ENCODE measurements around the gene DOCK1. TPM values are rescaled to one million over a fixed set of nuclear protein-coding genes. Genes with fewer than 3 reads are reported as not detected.

DOCK1 gene
- total and polyA plus RNA-seq, 5 experiments from 2014 or later = not detected

DNA sequence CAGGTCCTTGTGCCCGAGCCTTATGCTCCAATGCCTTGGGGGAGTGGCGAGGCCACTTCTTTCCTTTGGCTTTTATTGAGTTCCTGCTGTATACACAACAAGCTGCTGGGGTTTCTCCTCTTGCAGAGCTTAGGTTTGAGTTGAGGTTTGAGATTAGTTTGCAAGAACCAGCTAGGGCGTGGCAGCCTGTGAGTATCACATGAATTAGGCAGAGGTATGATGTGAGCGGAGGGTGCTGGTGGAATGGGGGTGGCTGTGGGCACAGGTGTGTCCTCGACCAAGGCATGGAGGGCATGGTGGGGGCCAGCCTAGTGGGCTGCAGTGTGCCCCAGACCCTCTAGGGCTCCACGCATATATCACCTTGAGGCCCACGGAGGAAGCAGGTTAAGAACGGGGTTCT lies 123.3 kb downstream of the DOCK1 start:
- H3K27me3 Mint-ChIP-seq = no peaks in the 10 kb centered on the region
- no peak overlapping the region for H3K4me3 Mint-ChIP-seq
- DNase-seq (no peak), ATAC-seq (no peak)
- no peaks in the 10 kb centered on the region for H3K9me3 Mint-ChIP-seq
- POLR2A ChIA-PET = no interaction called here
- H3K27ac Mint-ChIP-seq = no peak overlapping the region
- no peaks in the 10 kb centered on the region for H3K4me1 Mint-ChIP-seq
- H3K36me3 Mint-ChIP-seq = no peaks in the 10 kb centered on the region

DNA sequence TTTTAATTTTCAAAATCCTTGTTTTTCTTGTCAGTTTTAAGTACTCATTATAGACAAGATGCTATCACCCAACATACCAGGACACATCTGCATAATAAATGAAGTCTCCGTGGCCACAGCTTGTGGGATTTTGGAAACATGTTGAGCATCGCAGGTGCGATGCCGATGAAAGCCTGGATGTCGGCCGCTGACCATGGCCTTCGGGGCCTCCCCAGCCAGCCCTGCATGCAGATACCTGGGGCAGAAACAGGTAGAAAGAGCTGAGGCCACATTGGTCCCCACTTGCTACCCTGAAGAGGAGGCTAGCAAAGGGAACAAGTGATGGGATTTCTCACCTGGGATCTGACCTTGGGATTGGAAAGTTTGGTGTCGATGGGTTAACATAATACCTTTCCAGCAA lies 123.8 kb downstream of the DOCK1 start:
- Mint-ChIP-seq H3K27me3 (no peaks in the 10 kb centered on the region), H3K9me3 (peaks cover 0 to 2% (median 0%) of the 10 kb centered on the region in 9 donors), H3K4me3 (no peak overlapping the region), H3K36me3 (no peaks in the 10 kb centered on the region), H3K27ac (no peak overlapping the region), H3K4me1 (no peaks in the 10 kb centered on the region)
- DNase-seq = no peak
- no peak for ATAC-seq
- POLR2A ChIA-PET = no interaction called here

DNA sequence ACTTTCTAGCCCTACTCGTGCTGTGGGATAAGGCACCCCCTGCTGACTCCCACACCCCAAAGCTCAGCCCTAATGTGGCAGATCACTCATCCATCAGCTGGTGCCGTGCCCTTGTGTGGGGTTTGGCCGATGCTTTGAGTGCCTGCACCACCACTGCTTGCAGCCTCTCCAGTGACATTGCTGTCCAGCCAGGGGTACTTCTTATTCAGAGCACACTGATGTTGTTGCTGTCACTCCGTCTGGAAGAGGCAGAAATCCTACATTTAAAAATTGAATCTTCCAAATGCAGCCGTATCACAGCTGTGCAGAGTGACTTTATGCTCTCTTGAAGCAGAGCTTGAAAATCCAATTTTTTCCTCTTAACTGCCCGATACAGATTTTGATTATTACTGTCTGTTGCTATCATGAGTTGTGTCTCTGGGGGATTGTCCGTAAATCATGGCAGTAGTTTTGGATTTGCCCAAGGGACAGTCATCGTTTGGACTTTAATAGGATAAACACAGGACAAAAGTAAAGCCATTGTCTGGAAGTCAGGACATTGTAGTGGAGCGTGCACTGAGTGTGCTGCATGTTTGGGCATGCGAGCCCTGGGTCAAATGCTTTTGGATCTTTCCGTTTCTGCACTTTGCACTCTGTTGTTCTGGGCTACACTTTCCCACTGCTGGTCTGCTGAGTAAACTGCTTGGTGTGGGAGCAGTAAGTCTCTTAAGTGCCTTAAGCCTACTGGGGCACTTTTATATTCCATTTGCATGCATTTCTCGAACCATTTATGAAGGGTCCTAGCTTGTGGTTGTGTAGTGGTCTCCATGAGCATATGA lies 128.2 kb downstream of the DOCK1 start:
- Mint-ChIP-seq H3K4me1 (peaks cover 0 to 2% (median 0%) of the 10 kb centered on the region in 4 donors), H3K27ac (no peak overlapping the region), H3K9me3 (peaks cover 0 to 4% (median 0%) of the 10 kb centered on the region in 9 donors), H3K27me3 (no peaks in the 10 kb centered on the region), H3K4me3 (no peak overlapping the region), H3K36me3 (no peaks in the 10 kb centered on the region)
- no peak for ATAC-seq
- POLR2A ChIA-PET = no interaction called here
- no peak for DNase-seq

DNA sequence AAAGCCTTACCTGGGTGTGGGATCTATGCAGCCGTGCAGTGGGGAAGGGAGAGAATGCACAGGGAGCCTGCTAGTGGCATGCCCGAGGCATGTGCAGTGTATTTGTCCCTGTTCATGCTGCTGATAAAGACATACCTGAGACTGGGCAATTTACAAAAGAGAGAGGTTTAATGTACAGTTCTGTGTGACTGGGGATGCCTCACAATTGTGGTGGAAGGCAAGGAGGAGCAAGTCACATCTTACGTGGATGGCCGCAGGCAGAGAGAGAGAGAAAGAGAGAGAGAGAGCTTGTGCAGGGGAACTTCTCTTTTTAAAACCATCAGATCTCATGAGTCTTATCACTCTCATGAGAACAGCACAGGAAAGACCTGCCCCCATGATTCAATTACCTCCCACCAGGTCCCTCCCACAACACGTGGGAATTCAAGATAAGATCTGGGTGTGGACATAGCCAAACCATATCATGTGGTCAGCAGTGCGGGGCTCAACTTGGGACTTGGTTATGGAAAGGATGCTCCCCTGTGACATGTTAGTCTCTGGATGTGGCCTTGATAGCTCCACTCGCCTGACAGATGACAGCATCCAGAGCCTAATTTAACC lies 128.9 kb downstream of the DOCK1 start:
- no peak for DNase-seq
- Mint-ChIP-seq H3K4me3 (no peak overlapping the region), H3K36me3 (no peaks in the 10 kb centered on the region), H3K4me1 (peaks cover 0 to 2% (median 0%) of the 10 kb centered on the region in 4 donors), H3K27ac (no peak overlapping the region), H3K27me3 (no peaks in the 10 kb centered on the region), H3K9me3 (peaks cover 0 to 4% (median 0%) of the 10 kb centered on the region in 9 donors)
- POLR2A ChIA-PET = no interaction called here
- ATAC-seq = no peak

DNA sequence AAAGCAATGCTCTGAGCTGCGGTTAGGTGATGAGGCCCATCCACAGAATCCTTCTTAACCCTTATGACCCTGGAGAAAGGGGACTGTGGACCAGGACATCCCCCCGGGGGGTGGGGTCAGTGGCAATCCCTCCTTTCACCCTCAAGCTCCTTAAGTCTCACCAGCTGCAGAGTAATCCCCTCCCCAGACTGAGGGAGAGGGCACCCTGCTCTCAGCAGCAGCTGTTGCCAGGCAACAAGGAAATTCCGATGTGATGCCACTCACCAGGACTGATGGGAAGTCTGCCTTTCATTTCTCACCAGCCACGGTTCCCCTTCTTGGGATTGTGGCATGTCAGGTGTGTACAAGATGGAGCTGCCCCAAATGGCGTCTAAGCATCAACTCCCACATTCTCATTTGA lies 129.6 kb downstream of the DOCK1 start:
- no peak overlapping the region for H3K27ac Mint-ChIP-seq
- peaks cover 0 to 4% (median 0%) of the 10 kb centered on the region in 9 donors for H3K9me3 Mint-ChIP-seq
- no peaks in the 10 kb centered on the region for H3K36me3 Mint-ChIP-seq
- DNase-seq (no peak), ATAC-seq (no peak)
- POLR2A ChIA-PET = no interaction called here
- H3K27me3 Mint-ChIP-seq = no peaks in the 10 kb centered on the region
- peaks cover 0 to 2% (median 0%) of the 10 kb centered on the region in 4 donors for H3K4me1 Mint-ChIP-seq
- no peak overlapping the region for H3K4me3 Mint-ChIP-seq

DNA sequence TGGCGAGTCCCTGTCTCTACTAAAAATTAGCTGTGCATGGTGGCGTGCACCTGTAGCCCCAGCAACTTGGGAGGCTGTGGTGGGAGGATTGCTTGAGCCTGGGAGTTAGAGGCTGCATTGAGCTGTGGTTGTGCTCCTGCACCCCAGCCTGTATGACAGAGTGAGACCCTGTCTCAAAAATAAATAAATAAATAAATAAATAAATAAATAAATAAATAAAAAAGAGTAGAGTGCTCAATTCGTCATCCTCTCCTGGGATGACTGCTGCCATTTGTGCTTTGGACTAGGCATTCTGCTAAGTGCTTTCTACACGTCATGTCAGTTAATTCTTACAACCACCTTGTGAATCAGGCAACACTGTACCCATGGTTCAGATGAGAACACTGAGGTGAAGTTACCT lies 130.6 kb downstream of the DOCK1 start:
- H3K4me1 Mint-ChIP-seq = peaks cover 0 to 2% (median 0%) of the 10 kb centered on the region in 4 donors
- H3K27me3 Mint-ChIP-seq = no peaks in the 10 kb centered on the region
- H3K4me3 Mint-ChIP-seq = no peak overlapping the region
- ATAC-seq (no peak), DNase-seq (no peak)
- POLR2A ChIA-PET = no interaction called here
- no peaks in the 10 kb centered on the region for H3K36me3 Mint-ChIP-seq
- H3K27ac Mint-ChIP-seq = no peak overlapping the region
- peaks cover 0 to 4% (median 0%) of the 10 kb centered on the region in 9 donors for H3K9me3 Mint-ChIP-seq

DNA sequence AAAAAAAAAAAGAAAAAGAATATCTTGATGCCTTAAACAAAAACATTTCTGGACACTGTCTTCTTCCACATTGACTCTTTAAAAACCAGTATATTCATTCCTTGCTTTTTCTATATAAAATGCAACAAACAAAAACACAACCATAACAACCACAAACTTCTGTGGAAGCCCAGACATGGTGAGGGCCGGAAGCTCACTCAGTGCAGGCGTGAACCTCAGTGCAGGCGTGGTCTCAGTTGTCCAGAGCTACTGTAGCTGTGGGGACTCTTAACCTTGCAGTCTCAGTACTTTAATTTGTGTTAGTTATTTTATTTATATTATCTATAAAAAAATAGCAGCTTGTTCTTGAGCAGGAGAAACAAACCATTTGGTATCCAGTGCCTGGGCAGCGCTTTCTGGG lies 131.8 kb downstream of the DOCK1 start:
- H3K27me3 Mint-ChIP-seq = no peaks in the 10 kb centered on the region
- no peaks in the 10 kb centered on the region for H3K36me3 Mint-ChIP-seq
- H3K9me3 Mint-ChIP-seq = peaks cover 0 to 4% (median 0%) of the 10 kb centered on the region in 9 donors
- DNase-seq (no peak), ATAC-seq (no peak)
- POLR2A ChIA-PET = interaction anchor here (0.7 kb wide), 1 partner anchor 49 kb away, joined by 3 read pairs; no protein-coding TSS in a partner anchor
- H3K27ac Mint-ChIP-seq = no peak overlapping the region
- H3K4me1 Mint-ChIP-seq = peaks cover 0 to 2% (median 0%) of the 10 kb centered on the region in 4 donors
- H3K4me3 Mint-ChIP-seq = no peak overlapping the region

DNA sequence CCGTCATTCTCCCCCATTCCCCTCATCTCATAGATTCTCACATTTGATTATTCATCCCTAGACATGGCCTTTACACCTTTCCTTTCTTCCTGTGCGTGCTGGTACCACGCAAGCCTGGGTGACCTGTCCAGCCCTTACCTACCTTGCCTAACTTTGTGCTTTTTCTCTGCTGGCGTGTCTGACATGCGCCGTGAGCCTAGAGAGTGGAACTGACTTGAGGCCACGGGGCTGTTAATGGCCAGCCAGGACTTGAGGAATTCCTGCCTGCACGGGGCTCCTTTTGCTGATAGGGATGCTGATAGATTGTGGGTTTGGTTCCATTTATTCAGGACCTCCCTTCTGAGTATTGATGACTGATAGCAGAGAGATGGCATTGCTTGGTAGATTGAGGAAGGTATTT lies 134.2 kb downstream of the DOCK1 start:
- peaks cover 0 to 2% (median 0%) of the 10 kb centered on the region in 4 donors for H3K4me1 Mint-ChIP-seq
- H3K27ac Mint-ChIP-seq = no peak overlapping the region
- ATAC-seq (no peak), DNase-seq (no peak)
- H3K9me3 Mint-ChIP-seq = peaks cover 0 to 4% (median 0%) of the 10 kb centered on the region in 9 donors
- POLR2A ChIA-PET = no interaction called here
- H3K36me3 Mint-ChIP-seq = no peaks in the 10 kb centered on the region
- H3K27me3 Mint-ChIP-seq = no peaks in the 10 kb centered on the region
- no peak overlapping the region for H3K4me3 Mint-ChIP-seq

DNA sequence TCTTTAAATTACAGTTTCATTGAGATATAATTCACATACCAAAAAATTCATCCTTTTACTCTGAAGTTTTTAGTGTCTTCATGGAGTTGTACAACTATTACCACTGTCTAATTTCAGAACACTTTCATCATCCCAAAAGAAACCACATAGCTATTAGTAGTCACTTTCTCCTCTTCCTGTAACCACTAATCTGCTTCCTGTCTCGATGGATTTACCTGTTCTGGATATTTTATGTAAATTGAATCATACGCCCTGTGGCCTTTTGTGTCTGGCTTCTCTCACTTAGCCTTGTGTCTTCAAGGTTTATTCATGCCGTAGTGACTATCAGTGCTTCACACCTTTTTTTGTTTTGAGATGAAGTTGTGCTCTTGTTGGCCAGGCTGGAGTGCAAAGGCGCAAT lies 135.5 kb downstream of the DOCK1 start:
- POLR2A ChIA-PET = no interaction called here
- DNase-seq (no peak), ATAC-seq (no peak)
- peaks cover 0 to 4% (median 0%) of the 10 kb centered on the region in 9 donors for H3K9me3 Mint-ChIP-seq
- no peaks in the 10 kb centered on the region for H3K27me3 Mint-ChIP-seq
- H3K36me3 Mint-ChIP-seq = no peaks in the 10 kb centered on the region
- H3K4me1 Mint-ChIP-seq = peaks cover 0 to 2% (median 0%) of the 10 kb centered on the region in 4 donors
- no peak overlapping the region for H3K4me3 Mint-ChIP-seq
- no peak overlapping the region for H3K27ac Mint-ChIP-seq

DNA sequence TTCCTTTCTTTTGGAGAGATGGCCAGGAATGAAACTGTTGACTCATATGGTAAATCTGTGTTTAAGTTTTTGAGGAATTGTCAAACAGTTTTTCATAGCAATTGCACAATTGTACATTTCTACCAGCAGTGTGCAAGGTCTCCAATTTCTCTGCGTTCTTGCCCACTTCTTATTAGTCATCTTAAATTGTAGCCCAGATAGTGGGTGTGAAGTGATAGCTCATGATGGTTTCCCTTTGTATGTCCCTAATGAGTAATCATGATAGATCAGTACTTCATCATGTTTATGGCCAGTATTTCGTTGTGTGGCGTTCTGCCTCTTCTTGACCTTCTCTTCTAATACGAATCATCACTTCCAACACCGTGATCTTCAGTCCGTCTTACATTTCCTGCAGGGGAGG lies 136.3 kb downstream of the DOCK1 start:
- ATAC-seq = no peak
- Mint-ChIP-seq H3K27ac (no peak overlapping the region), H3K27me3 (no peaks in the 10 kb centered on the region)

DNA sequence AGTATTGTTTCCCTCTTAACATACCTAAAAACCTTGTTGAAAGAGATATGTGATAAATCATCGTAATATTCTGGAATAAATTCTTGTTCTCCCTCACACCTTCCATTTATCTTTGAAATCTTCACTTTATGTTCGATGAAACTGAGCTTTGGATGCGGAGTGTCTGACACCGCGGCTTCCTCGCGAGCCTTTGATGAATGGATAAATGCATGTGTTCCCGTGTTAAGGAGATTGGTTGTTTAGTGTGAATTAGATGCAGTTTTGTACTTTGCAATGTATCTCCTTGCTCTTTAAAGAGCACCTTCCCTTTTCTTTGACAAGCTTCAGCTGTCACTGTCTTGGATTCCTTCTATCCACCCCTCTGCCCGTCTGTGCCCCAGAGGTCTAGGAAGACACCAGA lies 138.1 kb downstream of the DOCK1 start:
- ATAC-seq (no peak), DNase-seq (no peak)
- Mint-ChIP-seq H3K27me3 (no peaks in the 10 kb centered on the region), H3K4me1 (no peaks in the 10 kb centered on the region), H3K9me3 (peaks cover 0 to 2% (median 0%) of the 10 kb centered on the region in 9 donors), H3K36me3 (no peaks in the 10 kb centered on the region), H3K4me3 (no peak overlapping the region), H3K27ac (no peak overlapping the region)
- POLR2A ChIA-PET = no interaction called here

More for the DNA sequence above, 136.3 kb downstream of the DOCK1 start:
- DNase-seq = no peak
- no peak overlapping the region for H3K4me3 Mint-ChIP-seq
- H3K36me3 Mint-ChIP-seq = no peaks in the 10 kb centered on the region
- peaks cover 0 to 2% (median 0%) of the 10 kb centered on the region in 9 donors for H3K9me3 Mint-ChIP-seq
- peaks cover 0 to 2% (median 0%) of the 10 kb centered on the region in 4 donors for H3K4me1 Mint-ChIP-seq
- POLR2A ChIA-PET = no interaction called here

DNA sequence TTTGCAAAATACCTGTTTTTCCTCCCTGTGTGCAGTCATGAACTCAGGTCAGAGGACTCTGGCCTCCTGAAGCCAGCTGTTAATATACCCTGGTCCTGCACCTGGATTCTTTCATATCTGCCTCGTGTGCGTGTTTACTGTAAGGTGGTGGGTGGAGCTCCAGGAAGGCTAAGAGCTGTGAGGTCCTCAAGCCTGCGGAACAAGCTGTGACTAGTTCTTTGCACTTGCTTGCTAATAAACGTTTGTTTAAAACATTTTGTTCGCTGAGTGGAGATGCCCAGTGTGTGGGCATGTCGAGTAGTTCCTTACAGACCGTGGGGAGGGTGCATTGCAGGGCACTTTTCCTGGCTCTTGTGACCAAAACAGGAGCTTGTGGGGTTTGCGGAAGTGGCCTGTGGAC lies 139.0 kb downstream of the DOCK1 start:
- POLR2A ChIA-PET = no interaction called here
- no peak for ATAC-seq
- no peak for DNase-seq
- Mint-ChIP-seq H3K27me3 (no peaks in the 10 kb centered on the region), H3K4me1 (no peaks in the 10 kb centered on the region), H3K9me3 (peaks cover 0 to 2% (median 0%) of the 10 kb centered on the region in 9 donors), H3K36me3 (no peaks in the 10 kb centered on the region), H3K4me3 (no peak overlapping the region), H3K27ac (no peak overlapping the region)

DNA sequence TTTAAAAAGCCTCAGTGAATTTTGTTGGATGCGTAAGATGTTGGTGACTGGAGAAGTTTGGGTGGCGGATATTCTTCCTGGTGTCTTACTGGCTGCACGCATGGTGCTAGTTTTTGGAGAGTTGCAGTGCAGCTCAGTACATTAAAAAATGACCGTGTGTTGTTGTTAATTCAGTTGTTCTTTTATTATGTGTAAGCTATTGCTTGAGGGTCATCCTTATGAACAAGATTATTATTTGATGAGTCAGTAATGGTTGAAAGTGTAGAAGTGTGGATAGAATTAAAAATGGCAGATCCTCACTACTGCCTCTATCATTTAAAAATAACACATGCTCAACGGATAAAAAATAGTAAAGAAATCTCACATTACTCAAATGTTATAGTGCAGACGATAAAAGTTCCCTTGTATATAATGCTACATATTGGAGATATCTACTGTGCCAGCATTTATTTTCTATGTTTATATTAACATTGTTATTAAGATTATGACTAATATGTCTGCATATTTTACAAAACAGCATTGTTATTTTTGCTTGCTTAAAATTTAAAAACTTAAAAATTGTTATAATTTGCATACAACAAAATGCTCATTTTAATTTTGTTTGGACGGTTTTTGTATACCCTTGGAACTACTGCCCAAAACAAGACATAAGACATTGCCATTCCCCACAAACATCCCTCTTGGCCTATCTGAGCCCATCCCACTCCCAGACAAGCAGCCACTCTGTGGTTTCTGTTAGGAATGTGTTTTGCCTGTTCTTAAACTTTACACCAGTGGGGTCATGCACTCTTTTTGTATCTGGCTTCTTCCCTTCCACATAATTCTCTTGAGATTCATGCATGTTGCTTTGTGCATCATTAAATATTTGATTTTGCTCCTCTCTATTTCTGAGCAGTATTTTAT lies 142.0 kb downstream of the DOCK1 start:
- H3K4me3 Mint-ChIP-seq = no peak overlapping the region
- ATAC-seq (no peak), DNase-seq (no peak)
- no peaks in the 10 kb centered on the region for H3K9me3 Mint-ChIP-seq
- no peaks in the 10 kb centered on the region for H3K27me3 Mint-ChIP-seq
- no peaks in the 10 kb centered on the region for H3K36me3 Mint-ChIP-seq
- no peak overlapping the region for H3K27ac Mint-ChIP-seq
- H3K4me1 Mint-ChIP-seq = no peaks in the 10 kb centered on the region
- POLR2A ChIA-PET = no interaction called here

Measured in naive thymus-derived CD8-positive, alpha-beta T cell (primary cell).